Endothelial cell of umbilical vein (primary cell): Measurements from ENCODE around the gene CCDC197.

ENCODE experiments used
- CTCF ChIP-seq, 2 donors: IDR thresholded peaks; 1 replicate in 1 of 2; 2 replicates in 1 of 2; pipeline ENCODE4 v1.5.1; 2011; ENCODE audit warnings: low read length in 2 of 2, mild to moderate bottlenecking in 2 of 2, moderate library complexity in 2 of 2, control low read depth in 1 of 2, inconsistent platforms in 1 of 2, low read depth in 1 of 2; ENCODE audit not compliant: insufficient read depth in 1 of 2; ENCODE audit errors: extremely low read depth in 1 of 2
- JUN ChIP-seq: IDR thresholded peaks from 2 replicates; pipeline ENCODE4 v1.6.1; 2011; ENCODE audit warnings: borderline replicate concordance, low read depth; ENCODE audit not compliant: insufficient read length, insufficient read depth
- MAX ChIP-seq: IDR thresholded peaks from 2 replicates; pipeline ENCODE4 v1.6.1; 2011; ENCODE audit not compliant: insufficient read depth, insufficient read length
- POLR2A ChIP-seq: IDR thresholded peaks from 2 replicates; pipeline ENCODE4 v1.6.1; 2012; ENCODE audit warnings: low read depth, mild to moderate bottlenecking, control low read depth, low read length
- POLR2AphosphoS5 ChIP-seq: IDR thresholded peaks from 2 replicates; pipeline ENCODE4 v1.6.1; 2012; ENCODE audit warnings: low read depth, mild to moderate bottlenecking, control low read depth, low read length, moderate library complexity; ENCODE audit not compliant: insufficient read depth

GRCh38 chr14:94043756-94044475, 46.8 kb downstream of the CCDC197 start:
- TF ChIP-seq CTCF (IDR thresholded peaks at IDR 0.05; ENCODE audit: extremely low read depth in 1 of 2, insufficient read depth in 1 of 2, low read depth in 1 of 2, low read length in 2 of 2) = no peak
- no peak for TF ChIP-seq MAX
- no peak for TF ChIP-seq POLR2A
- no peak for TF ChIP-seq POLR2AphosphoS5
- no peak for TF ChIP-seq JUN
